Activated CD4-positive, alpha-beta T cell treated with anti-CD3 and anti-CD28 coated beads, Interleukin-2, amount 50 U/mL, for 1 hour (primary cell): Measurements from ENCODE around the gene FSTL1.
A peak's percentile ranks its signal among the peaks of the same experiment; 100 is the strongest.

Source experiments
- DNase-seq: peaks from one replicate; pipeline ENCODE4 v3.0.0-alpha.2; 2020

The FSTL1 gene

DNA sequence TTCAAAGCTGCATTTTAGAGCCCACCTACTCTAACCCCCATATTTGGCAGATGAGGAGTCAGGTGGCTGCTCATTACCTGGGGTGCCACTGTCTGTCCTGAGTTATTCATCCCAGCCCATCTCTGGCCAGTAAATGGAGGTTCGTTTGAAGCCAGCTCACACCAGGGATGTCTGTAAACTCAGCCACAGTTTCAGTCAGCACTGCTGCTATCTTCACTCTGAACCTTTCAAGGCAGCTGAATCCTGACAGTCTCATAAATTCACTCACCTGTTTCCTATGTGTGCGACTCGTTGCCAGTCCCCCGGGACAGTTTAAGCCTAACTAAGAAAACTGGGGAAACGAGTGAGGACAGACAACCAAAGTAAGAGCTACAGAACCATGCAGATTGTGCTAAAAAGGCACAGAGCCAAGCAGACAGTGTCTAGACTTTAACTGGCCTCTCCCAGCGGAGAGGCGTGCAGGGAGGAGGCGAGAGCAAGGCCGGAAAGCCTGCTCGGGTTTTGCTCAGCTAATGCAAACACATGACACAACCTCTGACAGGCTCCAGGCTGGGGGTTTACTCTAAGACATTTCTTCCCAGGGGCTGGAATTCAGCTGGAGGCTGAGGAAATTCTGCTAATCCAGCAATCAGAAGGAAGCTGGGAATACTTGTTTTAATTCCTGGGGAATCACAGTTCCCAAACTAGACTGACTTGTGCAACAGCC is 12.0 kb downstream of the FSTL1 start:
- no peak for DNase-seq

DNA sequence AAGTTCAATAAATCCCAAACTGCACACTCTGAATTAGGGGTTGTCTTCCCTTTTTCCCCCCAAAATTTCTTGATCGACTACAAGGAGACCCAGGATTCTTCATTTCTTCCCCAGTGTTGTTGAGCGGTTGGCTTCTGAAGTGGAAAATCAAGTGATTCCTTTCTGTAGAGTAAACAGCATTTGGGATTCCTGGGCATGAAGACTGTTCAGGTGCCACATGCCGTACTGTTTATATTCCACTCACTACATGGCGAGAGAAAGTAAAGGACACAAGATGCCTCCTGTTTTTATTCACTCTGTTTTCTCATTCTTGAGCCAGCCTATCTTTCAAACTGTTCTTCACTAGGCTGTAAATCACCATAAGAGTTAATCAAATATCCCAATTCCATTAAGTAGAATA is 12.6 kb downstream of the FSTL1 start:
- no peak for DNase-seq

DNA sequence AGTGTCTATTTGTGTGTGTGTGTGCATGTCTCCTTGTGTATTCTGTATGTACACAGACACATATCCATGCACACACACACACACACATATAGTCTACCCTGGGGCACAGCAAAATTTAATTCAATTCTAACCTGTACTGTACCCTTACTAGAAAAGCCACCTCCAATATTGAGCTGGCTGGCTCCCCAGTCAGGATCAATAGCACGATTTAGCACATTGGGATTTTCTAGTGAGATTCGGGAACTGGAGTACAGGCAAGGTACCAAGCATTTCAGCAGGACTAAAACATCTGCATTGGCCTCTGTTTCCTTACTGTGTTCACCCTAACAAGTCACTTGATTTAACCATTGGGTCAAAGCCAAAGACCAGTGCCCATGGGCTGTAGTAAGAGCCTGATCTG is 13.2 kb downstream of the FSTL1 start:
- DNase-seq: no peak

DNA sequence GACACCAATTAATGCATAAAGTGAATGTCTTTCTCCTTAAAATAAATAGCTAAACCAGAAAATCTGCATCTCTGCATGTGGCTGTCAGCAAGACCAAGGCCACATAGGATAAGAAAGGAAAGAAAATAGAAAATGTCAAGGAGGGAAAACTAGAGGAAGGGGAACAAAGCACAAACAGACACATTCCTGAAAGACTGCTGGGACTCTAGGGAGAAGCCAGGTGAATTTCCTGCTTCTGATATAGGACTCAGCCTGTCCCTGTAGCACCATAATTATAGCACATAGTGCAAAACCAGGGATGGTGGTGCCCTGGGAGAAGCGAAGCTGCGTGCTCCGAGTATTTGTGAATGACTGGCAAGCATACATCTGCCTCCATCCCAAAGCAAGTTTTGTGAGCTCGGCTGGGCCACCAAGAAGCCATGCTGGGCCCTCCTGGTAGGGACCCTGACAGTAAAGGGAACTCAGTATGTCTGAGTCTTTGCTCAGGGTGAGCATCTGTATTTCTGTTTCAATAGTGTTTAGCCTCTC is 14.2 kb downstream of the FSTL1 start:
- no peak for DNase-seq

DNA sequence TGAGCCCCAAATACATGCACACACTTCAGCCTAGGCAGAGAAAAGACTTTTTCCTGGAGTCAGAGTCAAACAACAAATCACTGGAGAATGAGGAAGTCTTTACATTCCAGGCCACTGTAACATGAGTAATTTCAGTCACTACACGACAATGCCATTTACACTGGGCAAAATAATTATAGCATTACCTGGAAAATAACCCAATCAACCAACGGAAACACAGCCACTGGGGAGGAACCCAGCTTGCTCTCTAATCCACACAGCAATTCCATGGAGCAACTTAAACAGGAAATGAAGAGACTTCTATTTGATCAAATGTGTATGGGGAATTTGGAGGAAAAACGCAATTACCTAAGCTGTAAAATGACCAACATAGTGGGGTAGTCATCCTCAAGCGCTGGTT is 15.2 kb downstream of the FSTL1 start:
- DNase-seq: no peak

DNA sequence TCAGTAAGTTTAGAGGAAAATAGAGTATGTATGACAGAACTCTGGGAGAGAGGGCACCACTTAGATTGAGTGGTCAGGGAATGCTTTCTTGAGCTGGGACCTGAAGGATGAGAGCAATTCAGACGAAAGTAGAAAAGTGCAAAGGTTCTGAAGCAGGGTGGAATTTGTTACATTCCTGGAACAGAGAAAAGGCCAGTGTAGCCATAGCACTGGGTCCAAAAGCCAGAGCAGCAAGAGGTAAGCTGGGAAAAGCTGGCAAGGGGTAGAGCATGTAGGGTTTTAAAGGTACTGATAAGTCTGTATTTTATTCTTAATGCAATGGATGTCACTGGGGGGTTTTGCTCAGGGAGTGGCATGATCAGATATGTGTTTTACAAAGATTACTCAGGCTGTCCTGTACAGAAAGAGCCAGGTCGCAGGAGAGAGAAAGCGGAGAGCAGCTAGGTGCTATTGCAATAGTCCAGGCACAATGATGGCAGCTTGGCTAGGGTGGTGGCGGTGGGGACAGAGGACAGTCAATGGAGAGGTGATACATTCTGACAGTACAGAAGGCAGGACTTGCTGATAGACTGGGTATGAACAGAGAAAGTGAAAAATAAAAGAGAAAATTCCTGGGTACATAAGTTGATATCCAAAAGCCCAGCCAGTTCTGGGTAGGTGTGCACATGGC is 17.0 kb downstream of the FSTL1 start:
- no peak for DNase-seq

DNA sequence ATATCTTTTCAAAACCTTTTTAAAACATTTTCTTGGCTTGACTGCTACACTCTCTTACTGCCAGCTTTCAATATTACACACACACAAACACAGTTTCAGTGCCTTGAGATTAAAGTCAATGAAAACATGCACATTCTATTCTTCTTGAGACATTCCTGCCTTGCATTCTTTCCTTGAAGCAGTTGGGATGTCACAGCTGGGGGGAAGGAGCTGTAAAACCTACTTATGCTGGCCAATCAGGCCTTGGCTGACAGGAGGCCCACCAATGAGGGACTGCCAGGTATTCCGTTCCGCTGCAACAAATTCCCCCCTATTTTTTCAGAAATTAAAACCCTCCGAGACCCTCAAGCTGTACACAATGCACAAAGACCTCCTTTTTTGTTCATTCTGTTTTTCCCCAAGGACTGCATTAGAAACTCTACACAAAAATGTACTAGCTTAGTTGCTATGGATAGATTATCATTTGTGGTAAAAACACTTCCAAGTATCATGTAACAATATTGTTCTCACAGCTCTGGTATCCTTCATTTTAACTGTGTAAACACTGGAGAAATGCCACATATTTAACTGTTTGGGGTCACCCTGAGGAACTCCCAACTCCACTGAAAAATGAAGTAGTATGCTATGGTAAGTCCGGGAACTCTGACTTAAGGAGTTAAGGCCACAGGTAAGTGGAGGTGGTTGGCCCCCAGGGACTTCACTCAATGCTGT is 18.5 kb downstream of the FSTL1 start:
- DNase-seq: no peak

DNA sequence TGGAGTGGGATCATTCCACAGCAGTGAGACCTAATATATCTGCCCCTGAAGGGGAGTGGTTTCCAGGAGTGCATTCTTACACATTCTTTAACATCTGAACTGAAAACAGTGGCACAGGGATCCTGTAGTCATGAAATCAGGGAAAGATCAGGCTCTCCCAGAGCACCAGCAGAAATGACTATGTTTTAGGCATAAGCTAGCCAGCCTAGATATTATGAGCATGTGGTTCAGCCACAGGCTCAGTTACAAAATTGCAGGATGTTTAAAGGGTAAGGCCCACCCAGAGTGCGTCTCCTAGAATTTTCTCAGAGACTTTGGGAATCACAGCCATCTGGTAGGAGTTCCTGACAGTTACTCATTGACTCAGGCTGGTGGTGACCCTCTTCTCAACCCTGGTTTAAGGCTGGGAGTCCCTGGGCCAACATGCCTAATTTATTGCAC is 20.9 kb downstream of the FSTL1 start:
- no peak for DNase-seq

DNA sequence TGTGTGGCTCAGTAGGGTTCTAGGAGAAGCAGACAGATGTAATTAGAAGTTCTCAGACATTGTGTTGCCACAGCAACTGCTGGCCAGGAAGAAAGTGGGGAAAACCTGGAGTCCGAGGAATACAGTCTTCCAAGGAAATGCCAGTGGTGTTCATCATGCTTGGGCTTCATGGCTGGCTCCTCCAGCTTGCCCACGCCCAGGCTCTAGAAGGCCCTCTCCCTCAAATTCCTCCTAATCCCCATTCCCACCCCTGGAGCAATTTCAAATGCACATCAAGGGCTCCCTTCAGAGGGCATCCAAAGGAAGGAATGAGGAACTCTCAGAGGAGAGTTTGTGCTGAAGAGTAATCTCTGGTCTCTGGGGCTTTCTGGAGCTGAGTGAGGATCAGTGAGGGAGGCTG is 21.9 kb downstream of the FSTL1 start:
- DNase-seq: no peak

DNA sequence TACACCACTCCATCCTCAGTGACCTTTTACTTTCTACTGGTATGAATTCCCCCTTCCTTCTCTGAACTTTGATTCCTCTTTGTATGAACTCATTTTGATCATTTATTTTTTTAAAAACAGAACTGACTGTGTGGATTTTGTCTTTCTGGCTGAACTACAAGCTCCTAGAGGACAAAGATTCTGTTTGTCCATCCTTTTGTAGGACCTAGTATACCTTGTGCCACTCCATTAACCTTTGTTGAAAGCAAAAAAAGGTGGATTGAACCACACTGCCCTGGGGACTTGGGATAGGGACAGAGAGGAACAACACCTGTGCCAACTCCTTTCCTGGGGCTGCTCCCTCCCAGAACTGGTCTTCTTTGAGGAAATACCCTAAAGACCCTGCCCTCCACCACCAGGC is 23.6 kb downstream of the FSTL1 start:
- no peak for DNase-seq

DNA sequence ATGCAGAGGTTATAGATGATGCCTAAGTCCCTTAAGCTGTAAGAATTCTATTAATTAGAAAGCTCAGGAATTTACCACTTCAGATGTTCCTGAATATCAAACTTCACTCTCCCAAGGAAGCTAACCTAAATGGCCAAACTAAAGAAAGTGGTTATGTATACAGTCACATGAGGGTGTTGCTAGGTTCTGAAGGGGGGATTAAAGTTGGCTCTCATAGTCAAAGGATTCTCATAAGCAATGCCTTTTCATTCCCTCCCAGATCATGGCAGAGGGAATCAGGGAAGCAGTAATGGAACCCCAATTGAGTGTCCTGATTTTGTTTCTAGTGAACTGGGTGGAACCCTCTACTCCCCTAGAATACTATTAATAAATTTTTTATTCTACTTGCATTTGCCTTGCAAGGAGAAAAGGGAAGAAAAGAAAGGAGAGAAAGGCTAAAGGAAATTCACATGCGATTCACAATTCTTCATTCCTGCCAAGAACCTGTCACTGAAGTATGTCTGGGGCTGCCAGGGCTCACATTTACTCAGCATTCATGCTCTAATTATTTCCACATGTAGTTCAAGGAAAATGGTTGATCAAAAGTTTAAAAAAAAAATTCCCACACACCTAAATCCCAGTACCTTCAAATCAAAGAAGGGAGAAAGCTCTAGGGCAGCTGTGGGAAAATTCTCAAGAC is 25.1 kb downstream of the FSTL1 start:
- no peak for DNase-seq

DNA sequence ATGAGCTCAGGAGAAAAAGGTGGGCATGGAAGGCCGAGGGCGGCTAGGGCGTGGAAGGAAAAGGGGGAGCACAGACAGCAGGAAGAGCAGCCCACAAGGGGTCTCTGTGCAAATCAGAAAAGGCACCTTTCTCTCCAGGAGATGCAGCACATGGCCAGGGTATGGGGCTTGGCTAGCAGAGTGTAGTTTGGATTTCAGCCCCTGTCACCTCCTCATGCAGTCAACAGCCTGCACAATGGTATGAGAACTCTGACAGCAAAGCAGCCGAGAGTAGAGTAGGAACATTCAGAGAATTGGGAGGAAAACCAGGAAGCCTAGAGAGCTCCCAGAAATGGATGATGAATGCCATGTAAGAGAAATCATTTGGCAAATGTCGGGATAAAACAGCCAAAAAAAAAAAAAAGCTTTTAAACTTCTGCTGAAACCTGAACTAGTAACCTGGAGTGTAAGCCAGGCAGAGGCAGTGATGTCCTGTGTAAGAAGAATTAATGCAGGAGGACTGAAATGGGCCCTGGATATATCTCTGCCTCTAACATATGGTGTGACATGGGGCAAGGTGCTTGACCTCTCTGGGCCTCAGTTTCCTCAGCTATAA is 25.7 kb downstream of the FSTL1 start:
- DNase-seq: no peak

DNA sequence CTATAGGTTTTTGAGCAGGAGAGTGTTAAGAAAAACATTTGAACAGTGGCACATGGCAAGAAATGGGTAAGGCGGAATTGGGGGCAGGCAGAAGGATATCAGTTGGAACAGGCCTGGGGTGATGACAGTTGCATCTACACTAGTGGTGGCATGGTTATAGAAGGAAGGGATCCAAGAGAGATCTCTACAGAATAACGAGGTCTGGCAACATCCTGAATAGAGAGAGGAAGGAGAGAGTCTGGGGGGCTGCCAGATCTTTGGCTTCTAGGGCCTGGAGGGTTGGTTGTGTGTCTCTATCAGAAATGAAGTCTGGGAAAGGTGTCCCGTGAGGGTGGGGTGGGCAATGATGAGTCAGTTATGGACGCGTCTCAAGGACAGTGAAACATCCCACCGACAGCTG is 26.3 kb downstream of the FSTL1 start:
- DNase-seq: no peak

DNA sequence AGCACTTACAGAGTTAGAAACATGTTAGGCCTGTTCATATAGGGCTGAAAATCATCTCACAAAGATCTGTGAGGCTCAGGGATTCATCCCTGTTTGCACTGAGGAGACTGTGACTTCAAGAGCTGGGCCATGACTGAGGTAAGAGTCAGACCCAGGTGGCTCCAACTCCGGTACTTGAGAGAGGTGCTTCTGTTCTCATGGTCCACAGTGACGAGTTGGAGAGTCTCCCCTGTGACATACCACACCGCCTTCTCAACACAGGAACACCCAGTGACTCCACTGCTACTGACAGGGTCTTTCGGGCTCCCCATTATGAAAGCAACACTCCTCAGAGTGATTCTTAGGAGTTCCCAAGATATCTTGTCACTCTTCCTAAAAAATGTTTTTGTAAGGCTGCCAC is 27.4 kb downstream of the FSTL1 start:
- DNase-seq: no peak

DNA sequence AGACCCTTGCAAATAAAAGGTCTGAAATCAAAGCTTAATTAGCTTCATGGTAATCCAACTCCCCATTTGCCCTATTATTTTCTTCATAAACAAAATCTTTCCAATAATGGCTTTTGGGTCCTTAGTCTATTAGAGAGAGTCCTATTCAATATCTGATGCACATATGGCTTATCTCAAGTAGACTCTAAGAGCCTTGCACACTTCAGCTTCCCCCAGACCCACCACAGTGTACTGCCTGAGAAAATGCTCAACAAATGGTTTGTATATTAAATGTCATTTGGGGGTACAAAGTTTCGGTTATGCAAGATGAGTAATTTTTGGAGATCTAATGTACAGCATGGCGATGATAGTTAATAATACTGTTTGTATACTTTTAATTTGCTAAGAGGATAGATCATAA is 28.9 kb downstream of the FSTL1 start:
- DNase-seq: no peak

DNA sequence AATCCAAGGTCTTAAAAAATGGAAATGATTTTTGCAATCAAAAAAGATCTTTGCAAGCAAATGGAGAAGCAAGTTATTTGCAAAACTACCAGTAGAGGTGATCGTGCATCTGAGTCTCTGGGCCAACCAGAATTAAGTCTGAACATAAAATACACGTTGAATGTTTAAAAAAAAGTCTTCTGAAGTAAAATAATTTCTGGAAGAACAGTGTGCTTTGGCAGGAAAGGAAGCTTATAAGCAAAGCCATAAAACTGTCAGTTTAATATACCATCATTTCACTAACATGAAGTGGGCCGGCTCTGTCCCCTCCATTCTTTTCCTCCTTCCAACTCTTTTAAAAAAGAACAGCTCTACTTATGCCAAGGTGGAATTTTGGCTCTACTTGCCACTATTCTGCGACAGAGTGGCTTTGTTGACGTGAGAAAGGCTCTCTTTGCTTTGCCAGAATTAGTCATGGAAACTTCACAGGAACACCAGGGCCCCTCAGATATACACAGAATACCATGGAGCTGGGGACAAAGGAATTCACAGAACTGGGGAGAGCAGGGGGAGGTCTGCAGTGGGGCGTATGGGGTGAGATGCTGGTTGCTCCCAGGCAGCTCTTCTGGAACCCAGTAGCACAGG is 29.8 kb downstream of the FSTL1 start:
- no peak for DNase-seq

DNA sequence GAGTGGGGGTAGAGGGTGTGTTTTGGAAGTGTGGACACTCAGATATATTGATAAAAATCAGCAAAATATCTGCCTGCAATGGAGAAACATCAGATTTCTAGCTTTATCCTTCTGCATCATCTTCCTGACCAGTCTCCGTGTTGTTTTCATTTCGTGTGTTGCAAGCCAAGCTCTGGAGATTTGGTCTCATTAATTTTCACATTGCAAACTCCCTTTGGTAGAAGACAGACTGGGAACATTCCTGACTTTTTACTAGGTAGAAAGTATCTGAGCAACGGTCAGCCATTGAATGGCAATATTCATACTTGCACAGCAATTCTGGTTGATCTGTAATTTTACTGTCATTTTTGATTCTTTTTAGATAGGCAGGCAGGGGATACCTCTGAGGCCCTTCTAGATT is 30.4 kb downstream of the FSTL1 start:
- DNase-seq: no peak

DNA sequence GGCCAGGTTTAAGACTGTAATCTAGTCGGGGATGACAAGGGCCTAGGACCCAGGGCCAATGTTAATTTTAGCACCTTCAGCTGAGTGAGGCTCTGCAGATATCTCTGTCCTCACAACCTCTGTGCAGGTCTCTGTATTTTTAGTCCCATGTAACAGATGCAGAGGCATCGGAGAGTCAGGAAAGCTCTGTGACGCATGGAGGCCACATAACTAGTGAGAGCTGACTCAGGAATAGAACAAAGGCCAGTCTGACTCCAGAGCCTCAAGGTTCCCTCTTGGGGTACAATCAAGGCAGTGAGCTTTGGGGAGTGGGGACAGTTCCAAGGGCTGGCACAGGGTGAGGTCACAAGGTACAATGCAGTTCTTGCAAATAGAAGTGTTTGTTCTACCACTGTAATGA is 31.0 kb downstream of the FSTL1 start:
- DNase-seq: no peak

DNA sequence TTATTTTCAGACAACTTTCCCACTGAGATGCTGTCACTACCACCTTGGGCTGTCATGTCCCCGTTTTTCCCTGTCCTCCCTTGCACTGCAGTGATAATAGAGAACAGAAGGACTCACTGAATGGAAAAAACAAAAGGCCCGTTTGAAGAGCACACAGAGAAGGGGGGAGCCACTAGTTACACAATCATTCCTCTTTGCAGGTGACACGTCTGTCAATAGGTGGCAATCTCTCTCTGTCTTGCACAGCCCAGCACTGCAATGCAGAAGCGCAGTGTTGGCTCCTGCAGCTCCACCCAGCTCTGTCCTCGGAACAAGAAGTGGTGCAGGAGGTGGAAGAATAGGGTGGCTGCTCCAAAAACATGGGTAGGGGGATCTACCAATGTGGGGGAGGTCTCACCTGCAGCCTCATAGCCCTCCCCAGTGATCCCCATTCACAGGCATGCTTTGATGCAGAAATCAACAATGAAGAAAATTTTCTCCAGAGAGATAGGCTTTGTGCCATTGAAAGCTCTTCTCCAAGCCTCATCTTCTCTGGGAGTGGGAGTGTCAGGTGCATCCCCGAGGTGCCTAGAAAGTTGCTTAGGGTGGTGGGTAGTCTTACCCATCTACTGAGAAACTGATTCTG is 31.8 kb downstream of the FSTL1 start:
- peak; percentile 8 for DNase-seq

DNA sequence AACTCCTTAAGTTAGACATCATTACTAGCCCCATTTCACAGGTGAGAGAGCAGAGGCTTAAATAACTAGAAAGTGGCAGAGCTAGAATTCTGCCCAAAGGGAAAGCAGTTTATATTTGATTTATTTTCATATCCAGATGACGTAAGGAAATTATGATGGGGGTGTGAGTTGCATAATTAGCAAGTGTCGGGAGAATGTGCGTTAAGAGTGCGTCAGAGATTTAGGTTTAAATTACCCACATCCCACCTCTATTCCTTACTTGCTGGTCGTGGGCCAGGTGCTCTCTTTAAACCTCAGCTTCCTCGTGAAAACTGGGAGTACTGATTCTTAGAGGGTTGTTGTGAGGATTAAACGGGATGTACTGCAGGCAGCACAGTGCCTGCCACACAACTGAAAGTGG is 32.3 kb downstream of the FSTL1 start:
- DNase-seq: no peak

DNA sequence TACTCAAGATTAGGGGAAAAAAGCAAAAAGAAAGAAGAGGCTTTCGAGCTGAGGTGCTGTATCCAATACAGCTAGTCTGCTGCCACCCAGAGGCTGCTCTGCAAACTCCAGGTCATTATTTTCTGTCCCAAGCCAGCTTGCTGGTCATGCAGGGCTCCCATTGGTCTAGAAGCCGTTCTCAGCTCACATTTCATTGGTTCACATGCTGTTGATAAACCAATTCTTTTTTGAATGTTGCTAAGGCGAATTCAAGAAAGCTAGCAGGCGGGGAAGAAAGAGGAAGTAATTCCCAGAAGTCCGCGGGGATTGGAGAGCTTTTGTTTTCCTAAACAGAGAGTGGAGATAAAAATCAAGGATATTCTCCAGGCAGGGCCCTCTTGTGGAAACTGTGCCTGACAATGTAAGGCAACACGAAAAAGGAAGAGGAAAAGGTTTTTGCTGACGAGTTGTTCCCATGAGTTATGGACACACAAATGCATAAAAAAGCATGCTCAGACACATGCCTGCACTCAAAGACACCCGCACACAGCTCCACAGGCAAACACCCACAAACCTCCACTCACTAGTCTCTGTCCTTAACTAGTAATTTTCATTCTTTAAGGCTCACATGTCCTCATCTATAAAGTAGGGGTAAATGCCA is 33.4 kb downstream of the FSTL1 start:
- DNase-seq: peak; percentile 81

DNA sequence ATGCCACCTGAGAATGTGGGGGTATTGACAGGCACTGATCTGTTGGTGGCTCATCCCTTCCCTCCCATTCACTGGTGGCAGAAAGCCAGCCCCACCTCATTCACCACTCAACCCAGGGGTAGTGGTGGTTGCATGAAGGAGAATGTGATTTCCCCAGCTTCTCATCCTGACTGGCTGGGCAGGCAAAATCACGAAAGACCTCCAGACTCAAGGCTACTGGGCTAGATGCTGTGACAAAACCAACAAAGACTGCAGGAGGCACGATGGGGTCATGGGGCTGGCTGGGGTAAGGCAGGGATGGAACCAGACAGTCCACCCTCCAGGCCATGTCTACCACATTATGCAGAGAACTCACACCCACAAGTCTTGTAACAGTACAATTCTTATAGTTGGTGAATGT is 33.9 kb downstream of the FSTL1 start:
- no peak for DNase-seq
